Measurements from ENCODE around the gene TLN1.

TLN1 gene

DNA sequence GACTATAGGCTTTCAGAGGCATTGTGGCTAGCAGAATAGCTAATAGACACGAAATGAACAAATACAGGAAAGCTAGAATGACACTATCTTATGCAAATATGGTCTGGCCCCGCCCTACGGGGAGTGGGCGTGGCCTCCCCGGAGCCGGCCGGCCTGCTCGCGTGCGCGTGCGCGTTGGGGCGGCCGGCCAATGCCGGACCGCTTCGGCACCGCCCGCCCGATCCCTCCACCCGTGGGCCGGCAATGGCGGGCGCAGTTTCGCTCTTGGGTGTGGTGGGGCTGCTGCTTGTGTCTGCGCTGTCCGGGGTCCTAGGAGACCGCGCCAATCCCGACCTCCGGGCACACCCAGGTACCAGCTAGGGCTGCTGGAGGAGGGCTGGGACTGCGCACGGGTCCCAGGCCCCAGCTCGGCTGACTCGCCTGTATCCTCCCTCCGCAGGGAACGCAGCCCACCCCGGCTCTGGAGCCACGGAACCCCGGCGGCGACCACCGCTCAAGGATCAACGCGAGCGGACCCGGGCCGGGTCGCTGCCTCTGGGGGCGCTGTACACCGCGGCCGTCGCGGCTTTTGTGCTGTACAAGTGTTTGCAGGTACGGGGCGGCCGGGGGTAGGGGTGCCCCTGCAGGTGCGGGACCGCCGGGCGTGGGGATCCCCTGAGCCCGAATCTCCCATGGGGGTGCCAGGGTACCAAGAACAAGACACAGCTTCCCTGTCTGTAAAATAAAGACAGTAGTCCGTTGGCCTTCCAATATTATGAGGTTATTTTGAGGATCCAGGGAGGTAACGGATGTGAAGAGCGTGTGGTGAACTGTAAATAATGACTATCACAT lies 73.6 kb downstream of the TLN1 start, which contains the start of gene CCDC107 (continued):
- TF ChIP-seq, protein P1, sequence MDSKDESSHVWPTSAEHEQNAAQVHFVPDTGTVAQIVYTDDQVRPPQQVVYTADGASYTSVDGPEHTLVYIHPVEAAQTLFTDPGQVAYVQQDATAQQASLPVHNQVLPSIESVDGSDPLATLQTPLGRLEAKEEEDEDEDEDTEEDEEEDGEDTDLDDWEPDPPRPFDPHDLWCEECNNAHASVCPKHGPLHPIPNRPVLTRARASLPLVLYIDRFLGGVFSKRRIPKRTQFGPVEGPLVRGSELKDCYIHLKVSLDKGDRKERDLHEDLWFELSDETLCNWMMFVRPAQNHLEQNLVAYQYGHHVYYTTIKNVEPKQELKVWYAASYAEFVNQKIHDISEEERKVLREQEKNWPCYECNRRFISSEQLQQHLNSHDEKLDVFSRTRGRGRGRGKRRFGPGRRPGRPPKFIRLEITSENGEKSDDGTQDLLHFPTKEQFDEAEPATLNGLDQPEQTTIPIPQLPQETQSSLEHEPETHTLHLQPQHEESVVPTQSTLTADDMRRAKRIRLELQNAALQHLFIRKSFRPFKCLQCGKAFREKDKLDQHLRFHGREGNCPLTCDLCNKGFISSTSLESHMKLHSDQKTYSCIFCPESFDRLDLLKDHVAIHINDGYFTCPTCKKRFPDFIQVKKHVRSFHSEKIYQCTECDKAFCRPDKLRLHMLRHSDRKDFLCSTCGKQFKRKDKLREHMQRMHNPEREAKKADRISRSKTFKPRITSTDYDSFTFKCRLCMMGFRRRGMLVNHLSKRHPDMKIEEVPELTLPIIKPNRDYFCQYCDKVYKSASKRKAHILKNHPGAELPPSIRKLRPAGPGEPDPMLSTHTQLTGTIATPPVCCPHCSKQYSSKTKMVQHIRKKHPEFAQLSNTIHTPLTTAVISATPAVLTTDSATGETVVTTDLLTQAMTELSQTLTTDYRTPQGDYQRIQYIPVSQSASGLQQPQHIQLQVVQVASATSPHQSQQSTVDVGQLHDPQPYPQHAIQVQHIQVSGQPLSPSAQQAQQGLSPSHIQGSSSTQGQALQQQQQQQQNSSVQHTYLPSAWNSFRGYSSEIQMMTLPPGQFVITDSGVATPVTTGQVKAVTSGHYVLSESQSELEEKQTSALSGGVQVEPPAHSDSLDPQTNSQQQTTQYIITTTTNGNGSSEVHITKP (tag by site-specific recombination; IDR thresholded peaks at IDR 0.05): peak; percentile 14; the same call in 1 of the 2 replicates
- TF ChIP-seq, protein P2, sequence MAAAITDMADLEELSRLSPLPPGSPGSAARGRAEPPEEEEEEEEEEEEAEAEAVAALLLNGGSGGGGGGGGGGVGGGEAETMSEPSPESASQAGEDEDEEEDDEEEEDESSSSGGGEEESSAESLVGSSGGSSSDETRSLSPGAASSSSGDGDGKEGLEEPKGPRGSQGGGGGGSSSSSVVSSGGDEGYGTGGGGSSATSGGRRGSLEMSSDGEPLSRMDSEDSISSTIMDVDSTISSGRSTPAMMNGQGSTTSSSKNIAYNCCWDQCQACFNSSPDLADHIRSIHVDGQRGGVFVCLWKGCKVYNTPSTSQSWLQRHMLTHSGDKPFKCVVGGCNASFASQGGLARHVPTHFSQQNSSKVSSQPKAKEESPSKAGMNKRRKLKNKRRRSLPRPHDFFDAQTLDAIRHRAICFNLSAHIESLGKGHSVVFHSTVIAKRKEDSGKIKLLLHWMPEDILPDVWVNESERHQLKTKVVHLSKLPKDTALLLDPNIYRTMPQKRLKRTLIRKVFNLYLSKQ (tag by site-specific recombination; IDR thresholded peaks at IDR 0.05; ENCODE audit: borderline replicate concordance): no peak
- TF ChIP-seq, protein P3, sequence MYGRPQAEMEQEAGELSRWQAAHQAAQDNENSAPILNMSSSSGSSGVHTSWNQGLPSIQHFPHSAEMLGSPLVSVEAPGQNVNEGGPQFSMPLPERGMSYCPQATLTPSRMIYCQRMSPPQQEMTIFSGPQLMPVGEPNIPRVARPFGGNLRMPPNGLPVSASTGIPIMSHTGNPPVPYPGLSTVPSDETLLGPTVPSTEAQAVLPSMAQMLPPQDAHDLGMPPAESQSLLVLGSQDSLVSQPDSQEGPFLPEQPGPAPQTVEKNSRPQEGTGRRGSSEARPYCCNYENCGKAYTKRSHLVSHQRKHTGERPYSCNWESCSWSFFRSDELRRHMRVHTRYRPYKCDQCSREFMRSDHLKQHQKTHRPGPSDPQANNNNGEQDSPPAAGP (tag by site-specific recombination; IDR thresholded peaks at IDR 0.05): no peak
- TF ChIP-seq ZEB2 (tag by site-specific recombination; IDR thresholded peaks at IDR 0.05) (0 out of 2 replicates have a peak, but pooled peaks have one; percentile 58), ZFHX2 (tag by site-specific recombination; conservative IDR thresholded peaks at IDR 0.05) (peak; percentile 19), ZNF211 (tag by site-specific recombination; IDR thresholded peaks at IDR 0.05; ENCODE audit: low read depth) (no peak), ZNF777 (tag by site-specific recombination; IDR thresholded peaks at IDR 0.05; ENCODE audit: borderline replicate concordance) (peak; percentile 76; the same call in 1 of the 2 replicates), GLIS2 (tag by site-specific recombination; IDR thresholded peaks at IDR 0.05) (peak; percentile 76; the same call in 1 of the 2 replicates), ZNF670 (tag by site-specific recombination; IDR thresholded peaks at IDR 0.05; ENCODE audit: low read depth) (no peak), YY2 (tag by site-specific recombination; IDR thresholded peaks at IDR 0.05) (peak; percentile 66), ZNF561 (tag by site-specific recombination; IDR thresholded peaks at IDR 0.05; ENCODE audit: borderline replicate concordance) (no peak; the same call in 1 of the 2 replicates), ZNF610 (tag by site-specific recombination; IDR thresholded peaks at IDR 0.05; ENCODE audit: borderline replicate concordance) (0 out of 2 replicates have a peak, but pooled peaks have one; percentile 38), KLF8 (tag by site-specific recombination; IDR thresholded peaks at IDR 0.05) (0 out of 2 replicates have a peak, but pooled peaks have one; percentile 28), ZNF433 (tag by site-specific recombination; IDR thresholded peaks at IDR 0.05; ENCODE audit: low read depth) (no peak), ZNF121 (tag by site-specific recombination; IDR thresholded peaks at IDR 0.05) (0 out of 2 replicates have a peak, but pooled peaks have one; percentile 23)
- TF ChIP-seq, protein P4, sequence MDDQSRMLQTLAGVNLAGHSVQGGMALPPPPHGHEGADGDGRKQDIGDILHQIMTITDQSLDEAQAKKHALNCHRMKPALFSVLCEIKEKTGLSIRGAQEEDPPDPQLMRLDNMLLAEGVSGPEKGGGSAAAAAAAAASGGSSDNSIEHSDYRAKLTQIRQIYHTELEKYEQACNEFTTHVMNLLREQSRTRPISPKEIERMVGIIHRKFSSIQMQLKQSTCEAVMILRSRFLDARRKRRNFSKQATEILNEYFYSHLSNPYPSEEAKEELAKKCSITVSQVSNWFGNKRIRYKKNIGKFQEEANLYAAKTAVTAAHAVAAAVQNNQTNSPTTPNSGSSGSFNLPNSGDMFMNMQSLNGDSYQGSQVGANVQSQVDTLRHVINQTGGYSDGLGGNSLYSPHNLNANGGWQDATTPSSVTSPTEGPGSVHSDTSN (CRISPR knock-in tag; IDR thresholded peaks at IDR 0.05): 0 out of 2 replicates have a peak, but pooled peaks have one; percentile 47
- TF ChIP-seq, protein P5, sequence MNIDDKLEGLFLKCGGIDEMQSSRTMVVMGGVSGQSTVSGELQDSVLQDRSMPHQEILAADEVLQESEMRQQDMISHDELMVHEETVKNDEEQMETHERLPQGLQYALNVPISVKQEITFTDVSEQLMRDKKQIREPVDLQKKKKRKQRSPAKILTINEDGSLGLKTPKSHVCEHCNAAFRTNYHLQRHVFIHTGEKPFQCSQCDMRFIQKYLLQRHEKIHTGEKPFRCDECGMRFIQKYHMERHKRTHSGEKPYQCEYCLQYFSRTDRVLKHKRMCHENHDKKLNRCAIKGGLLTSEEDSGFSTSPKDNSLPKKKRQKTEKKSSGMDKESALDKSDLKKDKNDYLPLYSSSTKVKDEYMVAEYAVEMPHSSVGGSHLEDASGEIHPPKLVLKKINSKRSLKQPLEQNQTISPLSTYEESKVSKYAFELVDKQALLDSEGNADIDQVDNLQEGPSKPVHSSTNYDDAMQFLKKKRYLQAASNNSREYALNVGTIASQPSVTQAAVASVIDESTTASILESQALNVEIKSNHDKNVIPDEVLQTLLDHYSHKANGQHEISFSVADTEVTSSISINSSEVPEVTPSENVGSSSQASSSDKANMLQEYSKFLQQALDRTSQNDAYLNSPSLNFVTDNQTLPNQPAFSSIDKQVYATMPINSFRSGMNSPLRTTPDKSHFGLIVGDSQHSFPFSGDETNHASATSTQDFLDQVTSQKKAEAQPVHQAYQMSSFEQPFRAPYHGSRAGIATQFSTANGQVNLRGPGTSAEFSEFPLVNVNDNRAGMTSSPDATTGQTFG (tag by site-specific recombination; IDR thresholded peaks at IDR 0.05; ENCODE audit: borderline replicate concordance): no peak
- TF ChIP-seq, protein P6, sequence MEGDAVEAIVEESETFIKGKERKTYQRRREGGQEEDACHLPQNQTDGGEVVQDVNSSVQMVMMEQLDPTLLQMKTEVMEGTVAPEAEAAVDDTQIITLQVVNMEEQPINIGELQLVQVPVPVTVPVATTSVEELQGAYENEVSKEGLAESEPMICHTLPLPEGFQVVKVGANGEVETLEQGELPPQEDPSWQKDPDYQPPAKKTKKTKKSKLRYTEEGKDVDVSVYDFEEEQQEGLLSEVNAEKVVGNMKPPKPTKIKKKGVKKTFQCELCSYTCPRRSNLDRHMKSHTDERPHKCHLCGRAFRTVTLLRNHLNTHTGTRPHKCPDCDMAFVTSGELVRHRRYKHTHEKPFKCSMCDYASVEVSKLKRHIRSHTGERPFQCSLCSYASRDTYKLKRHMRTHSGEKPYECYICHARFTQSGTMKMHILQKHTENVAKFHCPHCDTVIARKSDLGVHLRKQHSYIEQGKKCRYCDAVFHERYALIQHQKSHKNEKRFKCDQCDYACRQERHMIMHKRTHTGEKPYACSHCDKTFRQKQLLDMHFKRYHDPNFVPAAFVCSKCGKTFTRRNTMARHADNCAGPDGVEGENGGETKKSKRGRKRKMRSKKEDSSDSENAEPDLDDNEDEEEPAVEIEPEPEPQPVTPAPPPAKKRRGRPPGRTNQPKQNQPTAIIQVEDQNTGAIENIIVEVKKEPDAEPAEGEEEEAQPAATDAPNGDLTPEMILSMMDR (tag by site-specific recombination; IDR thresholded peaks at IDR 0.05): peak; percentile 94
- TF ChIP-seq, protein P7, sequence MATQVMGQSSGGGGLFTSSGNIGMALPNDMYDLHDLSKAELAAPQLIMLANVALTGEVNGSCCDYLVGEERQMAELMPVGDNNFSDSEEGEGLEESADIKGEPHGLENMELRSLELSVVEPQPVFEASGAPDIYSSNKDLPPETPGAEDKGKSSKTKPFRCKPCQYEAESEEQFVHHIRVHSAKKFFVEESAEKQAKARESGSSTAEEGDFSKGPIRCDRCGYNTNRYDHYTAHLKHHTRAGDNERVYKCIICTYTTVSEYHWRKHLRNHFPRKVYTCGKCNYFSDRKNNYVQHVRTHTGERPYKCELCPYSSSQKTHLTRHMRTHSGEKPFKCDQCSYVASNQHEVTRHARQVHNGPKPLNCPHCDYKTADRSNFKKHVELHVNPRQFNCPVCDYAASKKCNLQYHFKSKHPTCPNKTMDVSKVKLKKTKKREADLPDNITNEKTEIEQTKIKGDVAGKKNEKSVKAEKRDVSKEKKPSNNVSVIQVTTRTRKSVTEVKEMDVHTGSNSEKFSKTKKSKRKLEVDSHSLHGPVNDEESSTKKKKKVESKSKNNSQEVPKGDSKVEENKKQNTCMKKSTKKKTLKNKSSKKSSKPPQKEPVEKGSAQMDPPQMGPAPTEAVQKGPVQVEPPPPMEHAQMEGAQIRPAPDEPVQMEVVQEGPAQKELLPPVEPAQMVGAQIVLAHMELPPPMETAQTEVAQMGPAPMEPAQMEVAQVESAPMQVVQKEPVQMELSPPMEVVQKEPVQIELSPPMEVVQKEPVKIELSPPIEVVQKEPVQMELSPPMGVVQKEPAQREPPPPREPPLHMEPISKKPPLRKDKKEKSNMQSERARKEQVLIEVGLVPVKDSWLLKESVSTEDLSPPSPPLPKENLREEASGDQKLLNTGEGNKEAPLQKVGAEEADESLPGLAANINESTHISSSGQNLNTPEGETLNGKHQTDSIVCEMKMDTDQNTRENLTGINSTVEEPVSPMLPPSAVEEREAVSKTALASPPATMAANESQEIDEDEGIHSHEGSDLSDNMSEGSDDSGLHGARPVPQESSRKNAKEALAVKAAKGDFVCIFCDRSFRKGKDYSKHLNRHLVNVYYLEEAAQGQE (tag by site-specific recombination; IDR thresholded peaks at IDR 0.05): peak; percentile 90
- TF ChIP-seq, protein P8, sequence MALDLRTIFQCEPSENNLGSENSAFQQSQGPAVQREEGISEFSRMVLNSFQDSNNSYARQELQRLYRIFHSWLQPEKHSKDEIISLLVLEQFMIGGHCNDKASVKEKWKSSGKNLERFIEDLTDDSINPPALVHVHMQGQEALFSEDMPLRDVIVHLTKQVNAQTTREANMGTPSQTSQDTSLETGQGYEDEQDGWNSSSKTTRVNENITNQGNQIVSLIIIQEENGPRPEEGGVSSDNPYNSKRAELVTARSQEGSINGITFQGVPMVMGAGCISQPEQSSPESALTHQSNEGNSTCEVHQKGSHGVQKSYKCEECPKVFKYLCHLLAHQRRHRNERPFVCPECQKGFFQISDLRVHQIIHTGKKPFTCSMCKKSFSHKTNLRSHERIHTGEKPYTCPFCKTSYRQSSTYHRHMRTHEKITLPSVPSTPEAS (tag by site-specific recombination; IDR thresholded peaks at IDR 0.05): no peak
